Measurements from ENCODE around the gene RGL3. TPM values are rescaled to one million over a fixed set of nuclear protein-coding genes. Genes with fewer than 3 reads are reported as not detected.
A peak's percentile ranks its signal among the peaks of the same experiment; 100 is the strongest.

Gene RGL3
- total and polyA plus RNA-seq, 9 of the 15 experiments (the other 6 are each of a cell fraction or from before 2014, with no cell fraction given) = 0.12 to 0.61 (median 0.32) TPM; not detected in 4

DNA sequence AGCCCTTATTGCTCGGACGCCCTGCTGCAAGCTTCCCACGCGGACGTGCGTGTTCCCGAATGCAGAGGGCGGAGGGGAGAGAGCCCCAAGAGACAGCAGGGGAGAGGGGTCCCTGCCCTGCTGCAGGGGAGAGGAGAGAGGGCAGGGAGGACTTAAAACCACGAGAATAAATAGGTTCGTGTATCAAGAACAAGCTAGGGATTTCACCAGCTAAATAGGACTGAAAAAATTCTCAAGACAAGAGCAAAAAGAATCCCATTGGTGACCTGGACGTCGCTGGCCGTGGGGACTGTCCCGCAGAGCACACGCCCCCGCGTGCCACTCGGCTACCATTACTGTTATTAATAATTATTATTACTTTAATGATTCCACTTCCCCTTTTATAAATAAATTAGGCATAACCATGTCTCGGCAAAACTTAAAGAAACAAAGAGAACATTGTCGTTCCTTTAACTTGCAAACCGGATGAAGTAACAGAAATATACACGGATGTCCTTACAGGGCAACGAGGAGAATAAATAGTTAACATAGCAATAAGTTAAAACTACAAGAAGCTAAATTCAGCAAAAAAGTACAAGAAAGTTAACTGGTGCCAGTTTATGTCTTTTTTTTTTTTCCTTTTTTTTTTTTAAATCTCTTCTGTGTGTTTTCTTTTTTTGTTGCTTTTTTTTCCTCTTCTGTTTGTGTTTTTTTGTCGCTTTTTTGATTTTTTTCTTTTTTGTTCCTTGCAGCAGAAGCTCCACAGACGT, 32.9 kb upstream of the RGL3 start:
- Histone ChIP-seq H3K79me2 (ENCODE audit: control insufficient read depth, insufficient read depth, low read length) (no peaks in the 10 kb centered on the region), H3K4me1 (replicated peaks in 1 of 2; ENCODE audit: control insufficient read depth in 2 of 2, insufficient read depth in 2 of 2, low read length in 2 of 2) (peaks cover 0 to 53% of the 10 kb centered on the region in 2 experiments; a peak in 3 of 5 replicates), H3K9ac (ENCODE audit: insufficient read depth in 1 of 2, low read depth in 2 of 2, low read length in 2 of 2) (0 out of 4 replicates have a peak overlapping the region, but pooled peaks of 1 of the 2 experiments have one; percentile 31), H3K4me2 (ENCODE audit: insufficient read depth, low read length) (no peak overlapping the region), H2AFZ (ENCODE audit: low read depth, low read length) (no peak overlapping the region), H4K20me1 (replicated peaks; ENCODE audit: control insufficient read depth, insufficient read depth, low read length) (no peaks in the 10 kb centered on the region), H3K27ac (ENCODE audit: extremely low read depth, low read depth, low read length) (no peak overlapping the region), H3K27me3 (ENCODE audit: control insufficient read depth in 2 of 2, insufficient read depth in 2 of 2, low read length in 2 of 2) (no peaks in the 10 kb centered on the region), H3K36me3 (ENCODE audit: control insufficient read depth, insufficient read depth, low read length) (peaks cover 36% of the 10 kb centered on the region; the same call in 1 of the 3 replicates), H3K4me3 (no peak overlapping the region), H3K9me3 (replicated peaks; ENCODE audit: control insufficient read depth, insufficient read depth, low read depth, low read length) (no peaks in the 10 kb centered on the region), H3K9me1 (ENCODE audit: control insufficient read depth, insufficient read depth, low read length) (no peaks in the 10 kb centered on the region)
- DNase-seq (ENCODE audit: extremely low read depth in 1 of 4, low spot score in 3 of 4) = peak in 1 of 4 experiments; percentile 16
- ChIA-PET CTCF (ENCODE audit: low intra/inter-chr PET ratio) (interaction anchor here (0.7 to 0.8 kb wide), 3 partner anchors 31 to 149 kb away, joined by 3 to 5 read pairs (median 5); no protein-coding TSS in a partner anchor), POLR2A (interaction anchor here (0.7 kb wide), 1 partner anchor 169 kb away, joined by 3 read pairs; no protein-coding TSS in a partner anchor)
- WGBS (ENCODE audit: insufficient coverage, low coverage, missing lambda C conversion rate) = 61% methylated on average over 16 of the region's 25 CpGs
- intact Hi-C loops (cut with micrococcal nuclease) (loop anchor here (2.0 kb wide), 1 partner anchor 31 kb away; no protein-coding TSS in a partner anchor), in situ Hi-C loops (cut with MboI) (no loop called here)
- ATAC-seq = no peak
- FAIRE-seq = no peak
- BruUV-seq (replicated peaks) = no TSS peak
- no peak for TF ChIP-seq ZNF175 (CRISPR knock-in tag; IDR thresholded peaks at IDR 0.05; ENCODE audit: low read depth)
- TF ChIP-seq, protein P1, sequence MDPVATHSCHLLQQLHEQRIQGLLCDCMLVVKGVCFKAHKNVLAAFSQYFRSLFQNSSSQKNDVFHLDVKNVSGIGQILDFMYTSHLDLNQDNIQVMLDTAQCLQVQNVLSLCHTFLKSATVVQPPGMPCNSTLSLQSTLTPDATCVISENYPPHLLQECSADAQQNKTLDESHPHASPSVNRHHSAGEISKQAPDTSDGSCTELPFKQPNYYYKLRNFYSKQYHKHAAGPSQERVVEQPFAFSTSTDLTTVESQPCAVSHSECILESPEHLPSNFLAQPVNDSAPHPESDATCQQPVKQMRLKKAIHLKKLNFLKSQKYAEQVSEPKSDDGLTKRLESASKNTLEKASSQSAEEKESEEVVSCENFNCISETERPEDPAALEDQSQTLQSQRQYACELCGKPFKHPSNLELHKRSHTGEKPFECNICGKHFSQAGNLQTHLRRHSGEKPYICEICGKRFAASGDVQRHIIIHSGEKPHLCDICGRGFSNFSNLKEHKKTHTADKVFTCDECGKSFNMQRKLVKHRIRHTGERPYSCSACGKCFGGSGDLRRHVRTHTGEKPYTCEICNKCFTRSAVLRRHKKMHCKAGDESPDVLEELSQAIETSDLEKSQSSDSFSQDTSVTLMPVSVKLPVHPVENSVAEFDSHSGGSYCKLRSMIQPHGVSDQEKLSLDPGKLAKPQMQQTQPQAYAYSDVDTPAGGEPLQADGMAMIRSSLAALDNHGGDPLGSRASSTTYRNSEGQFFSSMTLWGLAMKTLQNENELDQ (CRISPR knock-in tag; IDR thresholded peaks at IDR 0.05; ENCODE audit: borderline replicate concordance) = no peak
- 0 out of 2 replicates have a peak, but pooled peaks have one; percentile 37 for TF ChIP-seq SMARCA4 (IDR thresholded peaks at IDR 0.05)
- TF ChIP-seq, protein P2, sequence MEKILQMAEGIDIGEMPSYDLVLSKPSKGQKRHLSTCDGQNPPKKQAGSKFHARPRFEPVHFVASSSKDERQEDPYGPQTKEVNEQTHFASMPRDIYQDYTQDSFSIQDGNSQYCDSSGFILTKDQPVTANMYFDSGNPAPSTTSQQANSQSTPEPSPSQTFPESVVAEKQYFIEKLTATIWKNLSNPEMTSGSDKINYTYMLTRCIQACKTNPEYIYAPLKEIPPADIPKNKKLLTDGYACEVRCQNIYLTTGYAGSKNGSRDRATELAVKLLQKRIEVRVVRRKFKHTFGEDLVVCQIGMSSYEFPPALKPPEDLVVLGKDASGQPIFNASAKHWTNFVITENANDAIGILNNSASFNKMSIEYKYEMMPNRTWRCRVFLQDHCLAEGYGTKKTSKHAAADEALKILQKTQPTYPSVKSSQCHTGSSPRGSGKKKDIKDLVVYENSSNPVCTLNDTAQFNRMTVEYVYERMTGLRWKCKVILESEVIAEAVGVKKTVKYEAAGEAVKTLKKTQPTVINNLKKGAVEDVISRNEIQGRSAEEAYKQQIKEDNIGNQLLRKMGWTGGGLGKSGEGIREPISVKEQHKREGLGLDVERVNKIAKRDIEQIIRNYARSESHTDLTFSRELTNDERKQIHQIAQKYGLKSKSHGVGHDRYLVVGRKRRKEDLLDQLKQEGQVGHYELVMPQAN (IDR thresholded peaks at IDR 0.05; ENCODE audit: borderline replicate concordance) = peak; percentile 27; the same call in 1 of the 2 replicates
- TF ChIP-seq, protein P3, sequence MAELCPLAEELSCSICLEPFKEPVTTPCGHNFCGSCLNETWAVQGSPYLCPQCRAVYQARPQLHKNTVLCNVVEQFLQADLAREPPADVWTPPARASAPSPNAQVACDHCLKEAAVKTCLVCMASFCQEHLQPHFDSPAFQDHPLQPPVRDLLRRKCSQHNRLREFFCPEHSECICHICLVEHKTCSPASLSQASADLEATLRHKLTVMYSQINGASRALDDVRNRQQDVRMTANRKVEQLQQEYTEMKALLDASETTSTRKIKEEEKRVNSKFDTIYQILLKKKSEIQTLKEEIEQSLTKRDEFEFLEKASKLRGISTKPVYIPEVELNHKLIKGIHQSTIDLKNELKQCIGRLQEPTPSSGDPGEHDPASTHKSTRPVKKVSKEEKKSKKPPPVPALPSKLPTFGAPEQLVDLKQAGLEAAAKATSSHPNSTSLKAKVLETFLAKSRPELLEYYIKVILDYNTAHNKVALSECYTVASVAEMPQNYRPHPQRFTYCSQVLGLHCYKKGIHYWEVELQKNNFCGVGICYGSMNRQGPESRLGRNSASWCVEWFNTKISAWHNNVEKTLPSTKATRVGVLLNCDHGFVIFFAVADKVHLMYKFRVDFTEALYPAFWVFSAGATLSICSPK (IDR thresholded peaks at IDR 0.05; ENCODE audit: borderline replicate concordance) = 0 out of 2 replicates have a peak, but pooled peaks have one; percentile 20
- TF ChIP-seq, protein P4, sequence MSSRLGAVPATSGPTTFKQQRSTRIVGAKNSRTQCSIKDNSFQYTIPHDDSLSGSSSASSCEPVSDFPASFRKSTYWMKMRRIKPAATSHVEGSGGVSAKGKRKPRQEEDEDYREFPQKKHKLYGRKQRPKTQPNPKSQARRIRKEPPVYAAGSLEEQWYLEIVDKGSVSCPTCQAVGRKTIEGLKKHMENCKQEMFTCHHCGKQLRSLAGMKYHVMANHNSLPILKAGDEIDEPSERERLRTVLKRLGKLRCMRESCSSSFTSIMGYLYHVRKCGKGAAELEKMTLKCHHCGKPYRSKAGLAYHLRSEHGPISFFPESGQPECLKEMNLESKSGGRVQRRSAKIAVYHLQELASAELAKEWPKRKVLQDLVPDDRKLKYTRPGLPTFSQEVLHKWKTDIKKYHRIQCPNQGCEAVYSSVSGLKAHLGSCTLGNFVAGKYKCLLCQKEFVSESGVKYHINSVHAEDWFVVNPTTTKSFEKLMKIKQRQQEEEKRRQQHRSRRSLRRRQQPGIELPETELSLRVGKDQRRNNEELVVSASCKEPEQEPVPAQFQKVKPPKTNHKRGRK (tag; IDR thresholded peaks at IDR 0.05) = peak; percentile 75; the same call in 1 of the 2 replicates
- TF ChIP-seq, protein P5, sequence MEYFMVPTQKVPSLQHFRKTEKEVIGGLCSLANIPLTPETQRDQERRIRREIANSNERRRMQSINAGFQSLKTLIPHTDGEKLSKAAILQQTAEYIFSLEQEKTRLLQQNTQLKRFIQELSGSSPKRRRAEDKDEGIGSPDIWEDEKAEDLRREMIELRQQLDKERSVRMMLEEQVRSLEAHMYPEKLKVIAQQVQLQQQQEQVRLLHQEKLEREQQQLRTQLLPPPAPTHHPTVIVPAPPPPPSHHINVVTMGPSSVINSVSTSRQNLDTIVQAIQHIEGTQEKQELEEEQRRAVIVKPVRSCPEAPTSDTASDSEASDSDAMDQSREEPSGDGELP (CRISPR knock-in tag; IDR thresholded peaks at IDR 0.05; ENCODE audit: borderline replicate concordance) = no peak
- TF ChIP-seq, protein P6, sequence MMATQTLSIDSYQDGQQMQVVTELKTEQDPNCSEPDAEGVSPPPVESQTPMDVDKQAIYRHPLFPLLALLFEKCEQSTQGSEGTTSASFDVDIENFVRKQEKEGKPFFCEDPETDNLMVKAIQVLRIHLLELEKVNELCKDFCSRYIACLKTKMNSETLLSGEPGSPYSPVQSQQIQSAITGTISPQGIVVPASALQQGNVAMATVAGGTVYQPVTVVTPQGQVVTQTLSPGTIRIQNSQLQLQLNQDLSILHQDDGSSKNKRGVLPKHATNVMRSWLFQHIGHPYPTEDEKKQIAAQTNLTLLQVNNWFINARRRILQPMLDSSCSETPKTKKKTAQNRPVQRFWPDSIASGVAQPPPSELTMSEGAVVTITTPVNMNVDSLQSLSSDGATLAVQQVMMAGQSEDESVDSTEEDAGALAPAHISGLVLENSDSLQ (IDR thresholded peaks at IDR 0.05) = 0 out of 2 replicates have a peak, but pooled peaks have one; percentile 7
- TF ChIP-seq EHMT2 (IDR thresholded peaks at IDR 0.05) = 0 out of 2 replicates have a peak, but pooled peaks have one; percentile 43
